Measurements from ENCODE around the gene MALRD1. TPM values are rescaled to one million over a fixed set of nuclear protein-coding genes. Genes with fewer than 3 reads are reported as not detected.

Gene MALRD1
- total RNA-seq (2014; rRNA removed) = not detected in 2 replicates
- polyA plus RNA-seq (2012) = not detected

DNA sequence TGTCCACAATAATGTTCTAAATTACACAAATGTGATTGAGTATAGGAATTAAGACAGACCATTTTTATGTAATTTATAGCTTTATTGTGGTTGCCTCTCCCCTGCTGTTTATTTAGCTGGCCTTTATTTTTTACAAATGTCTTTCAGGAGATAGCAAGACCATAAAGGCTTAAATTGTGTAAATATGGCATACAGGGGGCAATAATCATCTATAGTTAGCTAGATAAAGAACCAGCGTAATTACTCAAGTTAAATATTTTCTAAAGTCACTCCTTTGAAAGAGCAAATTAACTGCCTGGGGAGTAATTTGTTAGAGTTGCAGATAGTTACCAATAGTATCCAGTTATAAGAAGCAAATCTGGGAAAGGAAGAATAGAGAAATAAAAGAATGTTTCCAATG is at the start of gene MALRD1:
Gene MALRD1 (plus strand): TSS at position 313 of the 400 bp plus-strand sequence. CDS start 138 bp downstream, outside the sequence.
- DNase-seq (ENCODE audit: low read depth) = no peak

- DNase-seq (ENCODE audit: low read depth) = no peak
Observed at GRCh38 chr10:19003341-19003740, 45.3 kb upstream of the MALRD1 start.

DNA sequence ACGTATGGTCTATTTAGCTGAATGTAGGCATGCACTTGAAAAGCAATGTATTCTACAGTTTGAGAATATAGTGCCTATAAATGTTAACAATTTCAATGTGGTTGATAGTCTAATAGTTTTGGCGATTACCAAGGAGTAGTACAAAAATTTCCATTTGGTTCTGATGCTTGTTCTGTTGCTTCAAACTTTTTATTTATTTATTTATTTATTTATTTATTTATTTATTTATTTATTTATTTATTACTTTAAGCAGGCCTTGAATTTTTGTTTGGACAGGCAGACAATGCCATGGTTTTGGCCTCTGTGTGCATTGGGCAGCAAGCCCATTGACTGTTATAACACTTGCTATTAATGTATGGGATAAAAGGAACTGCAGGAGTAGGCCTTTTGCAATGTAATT is 36.5 kb upstream of the MALRD1 start:
- DNase-seq (ENCODE audit: low read depth) = no peak

DNA sequence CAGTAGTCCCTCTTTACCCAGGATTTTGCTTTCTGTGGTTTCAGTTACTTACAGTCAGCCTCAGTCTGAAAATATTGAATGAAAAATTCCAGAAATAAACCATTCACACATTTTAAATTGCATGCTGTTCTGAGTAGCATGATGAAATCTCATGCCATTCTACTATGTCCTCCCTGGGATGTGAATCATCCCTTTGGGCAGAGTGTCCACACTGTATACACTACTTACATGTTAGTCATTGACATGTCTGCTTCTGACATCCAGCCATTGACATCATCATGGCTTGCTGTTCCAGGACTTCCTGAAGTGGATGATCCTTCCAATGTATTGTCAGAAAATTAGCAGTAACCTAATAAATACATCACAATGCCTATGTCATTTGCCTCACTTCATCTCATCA is 34.6 kb upstream of the MALRD1 start:
- no peak for DNase-seq (ENCODE audit: low read depth)

- DNase-seq (ENCODE audit: low read depth) = no peak
Observed at GRCh38 chr10:19014498-19014897, 34.1 kb upstream of the MALRD1 start.

DNA sequence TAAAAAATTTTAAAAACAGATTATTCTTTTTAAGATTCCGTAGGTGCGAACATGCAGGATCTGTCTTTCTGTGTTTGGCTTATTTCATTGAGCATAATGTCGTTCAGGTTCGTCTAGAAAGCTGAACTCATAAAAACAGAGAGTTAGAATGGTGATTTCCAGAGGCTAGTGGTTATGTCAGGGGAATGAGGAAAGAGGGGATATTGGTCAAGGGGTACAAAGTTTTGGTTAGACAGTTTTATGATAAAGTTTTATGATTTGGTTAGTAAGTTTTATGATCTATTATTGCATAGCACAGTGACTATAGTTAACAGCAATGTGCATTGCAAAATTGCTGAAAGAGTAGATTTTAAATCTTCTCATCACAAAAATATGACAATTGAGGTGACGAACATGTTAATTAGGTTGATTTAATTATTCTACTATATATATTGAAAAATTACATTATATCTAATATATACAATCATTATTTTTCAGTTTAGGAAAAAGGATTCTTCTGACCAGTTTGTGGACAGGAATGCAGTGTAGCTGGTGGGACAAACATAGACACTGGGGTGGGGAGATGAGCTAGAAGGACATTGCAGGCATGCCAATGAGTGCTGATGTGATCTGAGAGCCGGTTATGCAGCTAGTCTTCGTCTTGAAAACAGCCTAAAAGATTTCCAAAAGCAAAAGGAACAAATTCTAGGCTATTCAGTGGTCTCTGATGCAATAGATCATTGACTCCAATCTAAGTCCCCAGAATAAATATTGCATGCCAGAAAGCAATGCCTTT is 31.3 kb upstream of the MALRD1 start:
- DNase-seq (ENCODE audit: low read depth) = no peak

- DNase-seq (ENCODE audit: low read depth) = no peak
Observed at GRCh38 chr10:19021162-19021561, 27.4 kb upstream of the MALRD1 start.

- DNase-seq (ENCODE audit: low read depth) = no peak
Observed at GRCh38 chr10:19024611-19025010, 24.0 kb upstream of the MALRD1 start.

DNA sequence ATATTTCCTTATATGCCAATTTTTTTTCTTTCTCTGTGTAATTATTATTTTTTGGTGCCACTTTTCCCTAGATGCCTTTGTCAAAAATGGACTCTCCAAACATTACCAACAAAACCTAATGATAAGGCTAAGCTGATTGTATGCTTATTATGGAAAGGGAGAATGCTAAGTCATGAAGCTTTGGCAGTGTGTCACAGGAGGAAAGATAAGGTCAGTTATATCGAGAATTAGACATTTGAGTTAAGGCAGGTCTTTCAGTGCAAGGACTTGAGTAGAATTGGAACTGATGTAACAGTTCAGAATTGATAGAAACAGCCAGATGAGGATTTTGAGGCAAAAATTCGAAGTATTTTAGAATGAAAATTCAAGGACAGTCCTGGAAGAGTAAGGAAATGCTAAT is 16.8 kb upstream of the MALRD1 start:
- no peak for DNase-seq (ENCODE audit: low read depth)

GRCh38 chr10:19033741-19034140 is 14.9 kb upstream of the MALRD1 start:
- no peak for DNase-seq (ENCODE audit: low read depth)

DNA sequence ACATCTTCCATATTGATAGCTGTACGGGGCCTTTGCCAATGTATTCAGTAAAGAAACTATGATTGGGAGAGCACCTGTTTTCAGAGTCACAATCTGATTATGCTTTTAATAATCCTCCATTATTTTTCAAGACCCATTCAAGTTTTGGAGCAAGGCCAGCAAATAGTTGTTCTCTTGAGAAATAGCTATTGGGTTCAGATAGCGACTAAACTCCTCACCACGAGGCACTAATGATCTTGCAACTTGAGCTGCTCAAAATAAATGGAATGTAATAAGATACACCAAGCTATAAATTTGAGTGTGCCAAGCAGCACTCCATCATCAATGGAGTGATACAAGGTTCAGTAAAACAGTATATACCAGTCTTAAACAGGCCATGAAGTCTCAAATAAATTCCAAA is 7.4 kb upstream of the MALRD1 start:
- no peak for DNase-seq (ENCODE audit: low read depth)

GRCh38 chr10:19043431-19043830 is 5.2 kb upstream of the MALRD1 start:
- no peak for DNase-seq (ENCODE audit: low read depth)

DNA sequence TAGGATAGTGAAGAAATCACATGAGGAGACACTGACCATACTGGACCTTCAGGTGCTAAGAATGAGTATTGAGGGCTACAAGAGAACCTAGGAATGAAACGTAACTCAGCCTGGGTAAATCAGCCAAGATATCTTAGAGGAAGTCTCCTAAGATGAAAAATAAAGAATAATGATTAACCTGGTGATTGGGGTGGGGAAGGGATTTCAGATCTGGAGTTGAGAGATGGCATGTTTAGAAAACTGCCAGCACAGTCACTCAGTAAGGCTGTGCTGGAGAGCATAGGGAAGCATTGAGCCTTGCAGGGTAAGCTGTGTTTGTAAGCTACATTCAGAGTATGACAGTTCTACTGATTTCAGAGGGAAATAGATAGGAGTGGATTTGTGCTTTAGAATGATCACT is 1.9 kb upstream of the MALRD1 start:
- no peak for DNase-seq (ENCODE audit: low read depth)

DNA sequence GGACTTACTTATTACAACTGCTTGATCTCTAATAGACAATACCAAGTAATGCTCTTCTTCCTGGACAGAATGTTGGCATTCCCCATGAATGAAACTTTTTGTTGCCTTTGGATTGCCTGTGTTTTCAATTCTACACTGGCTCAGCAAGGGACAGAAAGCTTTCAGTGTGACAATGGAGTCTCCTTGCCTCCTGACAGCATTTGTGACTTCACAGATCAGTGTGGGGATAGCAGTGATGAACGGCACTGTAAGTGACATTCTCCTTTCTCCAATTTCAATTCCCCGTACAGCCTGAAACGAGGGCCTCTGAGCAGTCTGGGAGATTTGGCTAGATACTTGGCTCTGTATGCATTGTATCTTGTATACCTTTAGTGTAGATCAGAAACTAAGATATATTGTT is 290 bp downstream of the MALRD1 start:
- no peak for DNase-seq (ENCODE audit: low read depth)

DNA sequence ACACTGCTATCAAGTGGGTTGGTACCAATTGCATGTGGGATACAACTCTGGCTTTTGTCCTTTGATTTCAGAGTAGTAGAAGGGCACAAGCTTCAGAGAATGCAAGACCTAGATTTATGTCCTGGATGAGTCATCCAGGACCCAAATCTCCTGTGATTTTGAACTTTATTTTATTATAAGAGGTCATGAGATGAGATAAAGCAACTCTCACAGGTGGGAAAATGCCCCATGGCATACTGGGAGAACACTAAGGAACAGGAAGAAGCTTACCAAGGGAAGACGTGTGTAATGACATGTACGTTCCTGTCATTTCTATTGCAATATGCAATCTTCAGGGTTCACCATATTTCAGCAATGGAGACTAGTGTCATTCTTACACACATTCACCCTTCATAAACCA is 966 bp downstream of the MALRD1 start:
- DNase-seq (ENCODE audit: low read depth) = no peak

- no peak for DNase-seq (ENCODE audit: low read depth)
Observed at GRCh38 chr10:19054289-19054835, 5.8 kb downstream of the MALRD1 start.

DNA sequence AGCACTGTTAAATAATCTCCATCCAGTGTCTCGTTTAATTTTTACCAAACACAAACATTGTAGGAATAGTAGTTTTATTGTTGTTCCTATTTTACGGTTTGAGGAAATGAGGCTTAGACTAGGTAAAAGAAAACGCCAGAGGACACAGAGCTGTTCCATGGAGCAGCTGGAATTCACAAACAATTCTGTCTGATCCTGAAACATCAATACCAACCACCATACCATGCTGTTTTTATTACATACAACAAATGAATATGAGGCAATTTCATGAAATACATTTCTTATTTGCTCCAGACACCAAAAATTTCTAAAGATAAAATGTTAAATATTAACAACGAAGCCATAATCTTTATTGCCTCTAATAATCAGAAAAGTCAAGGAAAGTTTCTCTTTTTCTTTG is 9.4 kb downstream of the MALRD1 start:
- DNase-seq (ENCODE audit: low read depth) = no peak

DNA sequence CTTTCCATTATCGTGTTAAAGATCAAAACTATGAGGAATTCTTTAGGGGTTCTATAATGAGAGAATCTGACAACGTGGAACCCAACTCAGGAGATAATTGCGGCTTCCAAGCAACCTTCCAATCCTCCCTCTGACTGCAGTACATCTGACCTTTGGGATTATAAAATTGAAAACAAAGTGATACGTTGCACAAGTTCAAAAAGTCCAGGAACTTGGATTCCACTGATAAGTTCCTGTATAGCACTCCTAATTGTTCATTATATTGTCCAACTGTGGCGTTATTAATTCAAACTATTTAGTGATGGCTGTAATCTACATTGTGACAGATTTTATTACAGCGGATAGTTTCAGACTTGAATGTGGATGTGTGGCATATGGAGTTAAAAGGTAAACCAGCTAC is 15.4 kb downstream of the MALRD1 start:
- no peak for DNase-seq (ENCODE audit: low read depth)

DNA sequence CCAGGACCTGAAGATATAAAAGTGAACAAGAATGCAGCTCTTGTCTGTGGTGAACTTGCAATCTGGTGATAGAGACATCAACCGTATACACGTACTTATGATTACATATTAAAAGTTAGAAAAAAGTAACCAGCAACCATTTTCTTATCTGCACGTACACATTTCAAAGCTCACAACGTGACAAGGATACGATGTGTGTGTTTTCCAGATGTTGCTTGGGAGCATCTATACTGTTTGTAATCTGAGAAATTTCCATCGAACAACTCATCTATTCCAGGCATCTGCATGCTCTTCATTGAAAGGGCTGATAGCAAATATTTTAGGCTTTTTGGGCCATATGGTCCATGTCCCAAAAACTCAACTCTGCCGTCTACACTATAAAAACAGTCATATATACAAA is 23.3 kb downstream of the MALRD1 start:
- DNase-seq (ENCODE audit: low read depth) = no peak

DNA sequence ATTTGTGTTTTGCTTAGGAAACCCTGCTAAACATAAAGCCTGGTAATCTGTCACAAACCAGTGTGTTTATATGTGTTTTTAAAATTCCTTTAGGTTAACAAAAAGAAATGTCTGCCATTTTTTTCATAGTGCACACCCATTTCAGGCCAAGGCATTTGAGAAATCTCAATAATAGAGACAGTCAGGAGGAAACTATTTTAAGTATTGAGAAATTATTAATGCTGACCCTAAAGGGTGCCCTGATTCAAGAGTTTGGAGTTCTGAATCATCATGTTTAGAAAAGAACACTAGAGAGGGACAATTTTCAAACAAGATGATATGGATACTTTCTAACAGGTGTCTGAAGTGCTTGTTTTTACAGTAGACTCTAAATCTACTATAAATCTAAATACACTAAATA is 28.7 kb downstream of the MALRD1 start:
- DNase-seq (ENCODE audit: low read depth) = no peak

DNA sequence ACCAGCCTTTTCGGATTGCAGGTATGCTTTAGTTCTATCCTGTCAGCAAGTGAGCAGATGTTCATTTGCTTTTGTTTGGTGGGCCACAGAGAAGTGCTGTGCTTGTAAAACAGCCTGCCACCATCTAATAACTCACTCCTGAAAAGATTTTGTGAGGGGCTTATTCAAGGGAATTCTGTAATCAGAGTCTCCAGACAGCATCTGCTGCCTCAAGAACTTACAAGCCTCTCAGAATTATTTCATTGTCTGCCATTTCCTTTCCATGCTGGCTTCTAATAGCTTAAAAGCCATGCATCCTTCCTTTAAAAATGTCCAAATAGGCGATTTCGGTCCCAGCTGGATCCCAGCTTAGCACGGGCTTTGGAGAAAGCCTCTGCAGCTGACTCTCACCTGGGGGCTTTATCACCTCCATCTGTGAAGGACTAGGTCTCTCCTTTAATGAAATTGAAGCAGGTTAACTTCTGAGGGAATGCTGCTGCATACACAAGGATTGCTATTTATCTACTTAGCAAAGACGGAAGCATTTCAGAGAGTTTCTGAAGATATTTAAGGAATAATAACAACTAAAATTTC is 48.0 kb downstream of the MALRD1 start:
- no peak for DNase-seq (ENCODE audit: low read depth)

GRCh38 chr10:19097151-19097550 is 48.5 kb downstream of the MALRD1 start:
- no peak for DNase-seq (ENCODE audit: low read depth)

DNA sequence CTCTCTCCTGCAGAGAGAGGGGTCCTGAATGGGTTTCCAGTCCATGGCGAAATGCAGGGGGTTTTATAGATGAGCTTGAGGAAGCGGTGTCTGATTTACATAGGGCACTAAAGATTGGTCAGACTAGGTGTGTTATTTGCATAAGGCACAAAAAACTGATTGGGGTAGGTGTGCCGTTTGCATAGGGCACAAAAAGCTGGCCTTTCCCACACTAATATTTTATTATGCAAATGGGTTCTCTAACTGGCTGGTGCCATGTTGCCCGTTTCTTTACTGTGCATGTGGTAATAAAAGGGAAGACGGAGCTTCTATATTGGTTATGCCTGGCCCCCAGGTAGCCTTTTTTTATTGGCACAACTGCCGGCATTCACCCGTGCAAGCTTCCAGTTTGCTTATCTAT is 50.2 kb downstream of the MALRD1 start:
- no peak for DNase-seq (ENCODE audit: low read depth)
